ENCODE data around the gene ZMYM4.

- TF ChIP-seq POLR2A (IDR thresholded peaks at IDR 0.05), result no peak
- no peak for TF ChIP-seq CTCF (IDR thresholded peaks at IDR 0.05)
Observed at GRCh38 chr1:35452106-35452774, 183.7 kb downstream of the ZMYM4 start.

All from esophagus squamous epithelium (tissue), 4 donors.